ENCODE data around the gene ADGRV1. TPM values are rescaled to one million over a fixed set of nuclear protein-coding genes. Genes with fewer than 3 reads are reported as not detected.
"Not testable (repeated sequence)": the region's sequence is repeated elsewhere in the genome, so short reads cannot be mapped to it uniquely, and the experiment has no call there.

Gene ADGRV1
- total RNA-seq, 1 experiment from 2014 or later = 1.8 TPM

DNA sequence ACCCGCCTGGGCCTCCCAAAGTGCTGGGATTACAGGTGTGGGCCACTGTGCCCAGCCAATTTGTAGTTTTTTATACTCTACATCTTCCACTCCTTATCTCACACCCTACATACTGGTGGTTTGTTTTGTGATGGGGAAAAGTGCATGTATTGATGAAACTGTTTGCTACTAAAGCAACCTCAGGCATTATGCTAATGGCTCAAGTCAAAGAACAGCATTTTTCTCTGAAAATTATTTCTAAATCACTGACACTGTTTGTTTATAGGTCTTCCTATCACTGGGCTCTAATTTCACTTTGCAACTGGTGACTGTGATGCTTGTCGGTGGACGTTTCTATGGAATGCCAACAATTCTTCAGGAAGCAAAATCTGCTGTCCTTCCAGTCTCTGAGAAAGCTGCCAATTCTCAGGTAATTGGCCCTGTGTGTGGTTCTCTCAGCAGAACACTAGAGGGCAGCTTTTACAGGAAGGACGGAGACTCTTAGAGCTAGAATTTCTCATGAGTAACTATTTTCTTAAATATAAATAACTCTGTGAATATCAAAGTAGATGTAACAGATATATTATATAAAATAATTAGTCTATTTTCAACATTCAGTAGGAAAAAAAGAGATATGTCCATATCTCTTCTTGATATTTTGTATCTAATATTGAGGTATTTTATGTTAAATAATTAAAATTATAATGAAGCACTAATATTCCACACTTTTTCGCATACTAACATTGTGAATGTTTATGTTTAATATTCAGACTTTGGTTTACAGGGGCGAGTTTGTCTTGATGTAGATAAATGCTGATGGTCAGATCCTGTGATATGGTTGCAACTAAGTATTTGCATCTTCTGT, 244.1 kb downstream of the ADGRV1 start:
- peak; percentile 43 for DNase-seq (ENCODE audit: extremely low read depth, low read depth)

DNA sequence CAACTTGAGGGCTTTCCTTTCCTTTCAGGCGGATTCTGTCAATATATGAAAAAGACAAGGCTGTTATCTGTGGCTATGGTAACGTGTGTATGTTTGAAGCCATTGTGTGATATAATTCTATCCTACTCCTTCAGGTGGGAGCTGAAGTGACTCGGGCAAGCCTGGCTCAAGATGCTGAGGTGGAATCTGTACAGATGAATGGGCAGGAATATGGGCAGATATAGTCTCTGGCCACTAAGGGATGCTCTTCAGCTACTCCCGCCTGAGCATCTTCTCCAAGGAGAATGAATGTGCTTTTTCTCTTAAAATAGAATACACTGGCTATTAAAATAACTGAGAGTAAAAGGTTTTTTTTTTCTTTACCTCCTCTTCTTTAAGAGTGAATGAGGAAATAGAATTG, 244.8 kb downstream of the ADGRV1 start:
- DNase-seq (ENCODE audit: extremely low read depth, low read depth) = no peak

DNA sequence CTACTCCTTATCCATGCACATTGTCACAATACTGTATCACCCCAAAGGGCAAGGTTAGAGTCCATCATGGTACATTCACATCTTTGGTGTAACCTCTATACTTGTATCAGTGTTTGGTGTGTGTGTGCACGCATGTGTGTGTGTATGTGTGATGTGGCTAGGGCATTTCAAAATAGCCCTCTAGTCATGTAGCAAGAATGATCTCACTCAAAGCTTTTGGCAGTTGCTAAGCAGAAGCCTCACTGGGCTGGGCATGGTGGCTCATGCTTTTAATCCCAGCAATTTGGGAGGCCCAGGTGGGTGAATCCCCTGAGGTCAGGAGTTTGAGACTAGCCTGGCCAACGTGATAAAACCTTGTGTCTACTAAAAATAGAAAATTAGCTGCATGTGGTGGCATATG, 245.3 kb downstream of the ADGRV1 start:
- no peak for DNase-seq (ENCODE audit: extremely low read depth, low read depth)

DNA sequence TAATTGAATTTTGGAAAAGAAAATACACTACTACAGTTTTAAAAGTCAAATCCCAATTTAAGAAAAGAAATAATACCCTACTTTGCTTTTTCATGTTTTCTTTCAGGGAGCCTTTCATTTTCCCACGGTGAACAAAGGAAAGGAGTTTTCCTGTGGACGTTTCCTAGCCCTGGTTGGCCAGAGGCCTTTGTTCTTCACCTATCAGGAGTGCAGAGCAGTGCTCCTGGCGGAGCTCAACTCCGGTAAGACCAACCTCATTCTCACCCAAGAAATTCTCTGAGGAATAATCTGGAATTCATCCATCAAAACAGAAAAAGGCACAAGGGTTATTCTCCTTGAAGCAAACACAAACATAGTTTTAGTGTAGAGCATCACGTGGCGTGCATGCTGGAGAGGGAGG, 248.9 kb downstream of the ADGRV1 start:
- DNase-seq (ENCODE audit: extremely low read depth, low read depth) = no peak

DNA sequence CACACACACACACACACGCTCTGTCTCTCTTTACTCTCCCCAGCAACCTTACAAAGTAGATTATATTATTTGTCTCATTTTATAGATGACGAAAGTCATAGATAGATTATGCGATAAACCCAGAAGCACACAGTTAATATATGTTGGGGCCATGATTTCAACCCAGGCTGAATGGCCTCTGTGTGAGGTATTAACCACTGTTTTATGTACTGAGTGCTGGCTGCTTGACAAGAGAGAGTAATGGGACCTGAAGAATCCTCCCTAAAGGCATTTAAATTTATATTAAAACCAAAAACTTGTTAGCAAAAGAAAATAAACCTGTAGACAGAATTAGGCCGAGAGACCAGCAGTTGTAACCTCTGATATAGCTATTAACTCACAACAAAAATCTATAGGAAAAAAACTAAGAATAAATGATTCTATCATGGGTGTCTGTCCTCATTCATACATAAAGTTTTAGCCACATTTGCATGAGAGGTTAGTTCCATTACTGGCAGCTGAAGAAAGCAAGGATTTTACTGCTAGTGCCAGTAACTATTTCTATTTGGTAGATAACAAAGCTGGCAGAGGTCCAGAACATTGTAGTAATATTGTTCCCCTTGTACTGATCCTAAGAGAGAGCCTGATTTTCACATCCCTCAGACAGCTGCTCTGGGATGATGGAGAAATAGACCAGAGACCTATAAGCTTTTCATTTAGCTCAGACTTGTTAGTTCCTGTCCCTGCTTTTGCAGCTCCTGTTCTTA, 250.9 kb downstream of the ADGRV1 start:
- no peak for DNase-seq (ENCODE audit: extremely low read depth, low read depth)

DNA sequence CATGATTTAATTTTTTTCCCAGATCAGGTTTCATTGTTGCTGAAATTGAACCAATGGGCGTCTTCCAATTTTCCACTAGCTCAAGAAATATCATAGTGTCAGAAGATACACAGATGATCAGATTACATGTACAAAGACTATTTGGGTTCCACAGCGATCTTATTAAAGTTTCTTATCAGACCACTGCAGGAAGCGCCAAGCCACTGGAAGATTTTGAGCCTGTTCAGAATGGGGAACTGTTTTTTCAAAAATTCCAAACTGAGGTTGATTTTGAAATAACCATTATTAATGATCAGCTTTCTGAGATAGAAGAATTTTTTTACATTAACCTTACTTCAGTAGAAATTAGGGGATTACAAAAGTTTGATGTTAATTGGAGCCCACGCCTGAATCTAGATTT, 251.6 kb downstream of the ADGRV1 start:
- DNase-seq (ENCODE audit: extremely low read depth, low read depth) = no peak

DNA sequence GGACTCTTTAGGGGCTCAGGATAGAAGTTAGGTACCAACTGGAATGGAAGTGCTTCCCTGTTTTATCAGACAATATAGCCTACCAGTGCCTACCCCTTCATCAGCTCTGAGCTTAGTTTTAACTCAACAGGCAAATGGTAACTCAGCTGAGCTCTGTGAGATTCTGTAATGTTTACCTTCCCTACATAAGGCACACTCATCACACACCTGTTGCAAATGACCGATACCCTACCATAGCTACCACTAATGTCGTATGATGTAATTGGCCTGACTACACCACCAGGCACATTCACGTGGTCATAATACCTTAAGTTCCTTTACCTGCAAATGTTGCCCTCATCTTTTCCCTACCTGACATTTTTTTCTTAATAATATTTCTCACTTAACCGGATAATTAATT, 254.8 kb downstream of the ADGRV1 start:
- DNase-seq (ENCODE audit: extremely low read depth, low read depth) = no peak

DNA sequence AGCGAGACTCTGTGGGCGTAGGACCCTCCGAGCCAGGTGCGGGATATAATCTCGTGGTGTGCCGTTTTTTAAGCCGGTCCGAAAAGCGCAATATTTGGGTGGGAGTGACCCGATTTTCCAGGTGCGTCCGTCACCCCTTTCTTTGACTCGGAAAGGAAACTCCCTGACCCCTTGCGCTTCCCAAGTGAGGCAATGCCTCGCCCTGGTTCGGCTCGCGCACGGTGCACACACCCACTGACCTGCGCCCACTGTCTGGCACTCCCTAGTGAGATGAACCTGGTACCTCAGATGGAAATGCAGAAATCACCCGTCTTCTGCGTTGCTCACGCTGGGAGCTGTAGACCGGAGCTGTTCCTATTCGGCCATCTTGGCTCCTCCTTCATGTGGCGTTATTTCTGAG, 263.5 kb downstream of the ADGRV1 start:
- DNase-seq (ENCODE audit: extremely low read depth, low read depth) = not testable (repeated sequence)

DNA sequence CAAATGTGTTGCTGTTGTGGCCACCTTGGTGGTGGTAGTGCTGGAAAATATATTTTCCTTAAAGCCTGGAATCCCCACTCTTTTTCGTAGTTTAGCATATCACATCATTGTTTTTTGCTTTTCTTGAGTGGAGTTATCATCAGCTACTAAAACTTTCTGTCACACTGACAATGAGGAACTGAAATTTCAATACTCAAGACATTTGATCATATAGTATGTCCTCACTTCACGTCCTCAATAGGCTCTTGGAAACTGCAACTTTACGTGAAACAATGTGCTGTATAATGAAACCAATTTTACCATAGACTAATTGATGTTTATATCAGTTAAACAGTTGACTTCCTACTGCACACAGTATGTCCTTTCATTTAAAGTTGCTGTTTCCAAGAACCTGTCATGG, 265.8 kb downstream of the ADGRV1 start:
- no peak for DNase-seq (ENCODE audit: extremely low read depth, low read depth)

DNA sequence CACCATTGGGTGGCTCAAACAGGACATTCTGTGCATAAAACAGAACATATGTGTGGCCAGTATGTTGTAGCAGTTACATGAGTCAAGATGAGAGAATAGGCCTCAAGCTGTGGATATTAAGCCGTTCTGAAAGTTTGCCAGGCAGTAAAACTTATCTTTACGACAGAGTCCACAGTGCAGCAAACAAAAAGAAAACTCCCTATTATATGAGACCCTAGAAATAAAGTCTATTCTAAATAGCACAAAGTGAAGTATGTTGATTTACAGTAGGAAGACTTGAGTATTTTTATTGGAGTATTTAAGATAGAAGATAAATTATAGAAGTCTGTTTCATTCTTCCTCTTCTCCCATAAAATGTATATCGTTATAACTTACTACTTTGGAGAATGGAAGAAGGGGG, 271.5 kb downstream of the ADGRV1 start:
- DNase-seq (ENCODE audit: extremely low read depth, low read depth) = no peak

DNA sequence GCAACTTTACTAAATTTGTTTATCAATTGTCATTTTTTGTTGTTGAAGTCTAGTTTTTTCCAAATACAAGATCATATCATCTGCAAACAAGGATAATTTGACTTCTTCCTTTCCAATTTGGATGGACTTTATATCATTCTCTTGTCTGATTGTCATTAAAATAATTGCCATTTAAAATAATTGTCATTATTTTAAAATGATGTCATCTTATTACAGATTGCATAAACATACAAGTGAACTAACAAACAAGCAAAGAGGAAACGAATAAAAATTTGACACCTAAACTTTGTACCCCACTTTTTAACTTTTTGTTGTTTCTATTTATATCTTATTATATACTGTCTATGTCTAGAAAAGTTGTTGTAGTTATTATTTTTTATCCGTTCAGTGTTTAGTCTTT, 275.2 kb downstream of the ADGRV1 start:
- DNase-seq (ENCODE audit: extremely low read depth, low read depth) = no peak

DNA sequence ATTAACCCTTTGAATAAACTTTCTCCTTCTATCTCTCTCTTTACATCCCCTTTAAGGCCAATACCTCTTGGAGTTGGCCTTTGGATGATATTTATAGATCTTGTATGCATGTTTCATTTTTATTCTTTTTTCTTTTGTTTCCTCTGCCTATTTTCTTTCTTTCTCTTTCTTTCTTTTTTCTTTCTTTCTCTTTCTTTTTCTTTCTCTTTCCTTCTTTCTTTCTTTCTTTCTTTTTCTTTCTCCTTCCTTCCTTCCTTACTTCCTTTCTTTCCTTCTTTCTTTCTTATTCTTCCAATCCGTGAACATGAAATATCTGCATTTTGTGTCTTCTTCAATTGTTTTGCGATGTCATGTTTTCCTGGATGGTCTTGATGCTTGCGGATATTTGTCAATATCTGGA, 276.1 kb downstream of the ADGRV1 start:
- DNase-seq (ENCODE audit: extremely low read depth, low read depth) = no peak

DNA sequence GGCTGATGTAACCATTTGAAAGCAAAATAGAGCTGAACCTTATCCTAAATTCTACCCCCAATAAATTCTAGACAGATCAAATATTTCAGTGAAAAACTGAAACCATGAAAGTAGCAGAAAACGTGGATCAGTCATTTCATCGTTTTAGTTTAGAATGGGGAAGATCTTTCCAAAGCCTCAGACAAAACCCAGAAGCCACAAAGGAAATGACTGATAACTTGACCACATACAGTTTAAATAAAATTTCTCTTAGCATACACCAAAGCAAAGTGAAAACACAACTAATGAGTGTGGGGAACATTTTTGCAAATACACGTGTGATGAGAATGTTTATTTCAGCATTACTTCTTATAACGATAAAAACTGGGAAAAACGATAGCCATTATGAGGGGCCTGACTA, 284.8 kb downstream of the ADGRV1 start:
- no peak for DNase-seq (ENCODE audit: extremely low read depth, low read depth)

DNA sequence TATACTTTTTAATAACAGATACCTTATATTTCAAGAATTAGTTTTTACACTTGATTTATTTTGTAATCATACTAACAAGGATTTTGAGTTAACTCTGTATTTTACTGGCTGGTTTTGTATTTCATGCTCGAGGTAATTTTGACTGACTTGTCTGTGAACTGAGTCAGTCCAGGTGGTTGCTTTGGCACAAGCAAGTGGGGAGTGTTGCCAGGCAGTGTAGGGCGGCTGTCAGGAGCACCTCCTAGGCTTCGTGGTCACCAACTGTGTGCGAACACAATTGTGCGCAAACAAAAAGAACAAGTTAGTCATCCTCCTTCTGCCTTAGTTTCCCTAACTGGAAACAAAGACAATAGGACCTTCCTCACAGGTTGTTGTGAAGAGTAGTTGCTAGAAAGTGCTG, 286.3 kb downstream of the ADGRV1 start:
- DNase-seq (ENCODE audit: extremely low read depth, low read depth) = no peak

DNA sequence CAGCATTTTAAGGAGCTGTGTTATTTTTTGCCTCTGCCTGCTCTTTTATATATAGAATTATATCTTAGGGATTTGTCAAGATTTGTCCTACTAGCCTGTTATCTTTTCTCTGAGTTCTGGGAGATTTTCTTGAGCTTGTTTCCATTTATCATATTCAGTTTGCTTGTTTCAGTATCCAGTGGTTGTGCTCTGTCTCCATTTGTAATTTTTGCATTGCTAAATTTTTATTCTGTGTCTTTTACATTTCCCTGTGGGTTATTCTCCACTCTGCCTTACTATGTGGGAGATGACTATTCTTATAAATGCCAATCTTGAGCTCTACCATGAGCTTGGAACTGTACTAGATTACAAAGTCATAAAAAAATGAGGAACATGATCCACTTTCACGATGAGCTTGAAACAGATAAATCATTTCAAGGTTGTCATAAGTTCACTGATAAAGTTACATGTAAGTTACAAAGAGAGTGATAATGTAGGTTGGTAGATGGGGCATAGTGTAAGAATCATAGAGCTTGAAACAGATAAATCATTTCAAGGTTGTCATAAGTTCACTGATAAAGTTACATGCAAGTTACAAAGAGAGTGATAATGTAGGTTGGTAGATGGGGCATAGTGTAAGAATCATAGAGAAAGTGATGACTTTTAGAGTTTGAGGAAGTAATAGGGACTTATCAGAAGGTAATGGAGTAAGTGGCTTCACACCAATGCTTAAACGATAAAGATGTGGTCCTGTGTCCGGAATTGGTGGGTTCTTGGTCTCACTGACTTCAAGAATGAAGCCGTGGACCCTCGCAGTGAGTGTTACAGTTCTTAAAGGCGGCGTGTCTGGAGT, 287.3 kb downstream of the ADGRV1 start:
- DNase-seq (ENCODE audit: extremely low read depth, low read depth) = no peak

DNA sequence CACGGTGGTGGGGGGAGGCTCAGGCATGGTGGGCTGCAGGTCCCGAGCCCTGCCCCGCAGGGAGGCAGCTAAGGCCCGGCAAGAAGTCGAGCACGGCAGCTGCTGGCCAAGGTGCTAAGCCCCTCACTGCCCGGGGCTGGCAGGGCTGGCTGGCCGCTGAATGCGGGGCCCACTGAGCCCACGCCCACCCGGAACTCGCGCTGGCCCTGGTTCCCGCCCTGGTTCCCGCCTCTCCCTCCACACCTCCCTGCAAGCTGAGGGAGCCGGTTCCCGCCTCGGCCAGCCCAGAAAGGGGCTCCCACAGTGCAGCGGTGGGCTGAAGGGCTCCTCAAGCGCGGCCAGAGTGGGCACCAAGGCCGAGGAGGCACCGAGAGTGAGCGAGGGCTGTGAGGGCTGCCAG, 289.0 kb downstream of the ADGRV1 start:
- DNase-seq (ENCODE audit: extremely low read depth, low read depth) = not testable (repeated sequence)

DNA sequence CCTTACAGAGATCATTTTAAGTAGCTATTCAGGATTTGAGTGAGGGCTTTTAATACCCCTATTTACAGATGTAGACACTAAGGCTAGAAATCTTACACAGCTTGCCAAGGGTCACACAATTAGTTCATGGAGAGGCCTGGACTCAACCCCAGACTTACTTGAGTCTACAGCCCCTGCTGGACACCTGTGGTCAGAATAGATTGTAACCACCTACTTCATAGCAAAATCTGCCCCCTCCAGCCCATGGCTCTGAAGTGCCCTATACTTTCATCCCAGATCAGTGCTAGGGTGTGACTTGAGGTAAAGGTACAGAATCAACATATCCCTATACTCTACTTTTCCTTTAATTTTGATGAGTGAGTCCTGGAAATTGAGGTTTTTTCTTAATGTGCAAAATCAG, 291.3 kb downstream of the ADGRV1 start:
- DNase-seq (ENCODE audit: extremely low read depth, low read depth) = no peak

DNA sequence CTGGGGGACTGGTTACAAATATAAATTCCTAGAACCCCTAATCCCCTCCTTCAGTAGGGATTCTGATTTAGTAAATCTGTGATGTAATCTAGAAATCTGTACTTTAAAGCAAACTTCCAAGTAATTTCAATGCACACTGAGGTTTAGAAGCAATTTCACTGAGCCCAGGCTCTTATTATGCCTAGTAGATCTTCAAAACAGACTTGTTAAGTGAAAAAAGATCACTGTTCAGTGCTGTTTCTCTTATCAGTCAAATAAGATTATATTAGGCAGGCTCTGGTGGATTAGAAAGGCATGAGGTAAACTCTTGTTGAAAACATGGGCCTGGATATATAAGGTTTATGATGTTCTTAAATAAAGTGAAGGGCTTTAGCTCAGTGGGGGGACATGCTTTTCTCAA, 293.9 kb downstream of the ADGRV1 start:
- no peak for DNase-seq (ENCODE audit: extremely low read depth, low read depth)

DNA sequence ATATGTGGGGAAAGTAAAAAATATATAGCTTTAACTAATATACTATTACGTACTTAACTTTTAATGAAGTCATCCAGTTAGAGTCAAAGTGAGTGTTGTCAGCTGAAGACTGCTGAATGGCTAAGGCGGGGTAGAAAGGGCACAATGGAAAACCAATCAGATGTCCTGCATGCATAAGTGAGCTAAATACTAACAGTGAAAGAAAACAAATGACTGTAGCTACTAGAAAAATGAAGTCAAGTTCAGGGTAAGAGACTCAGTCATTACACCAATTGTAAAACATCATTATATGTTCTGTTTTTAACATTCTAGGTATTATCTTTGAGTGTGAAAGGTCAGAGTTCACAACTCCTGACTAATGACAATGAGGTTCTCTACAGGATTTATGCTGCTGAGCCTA, 295.2 kb downstream of the ADGRV1 start:
- DNase-seq (ENCODE audit: extremely low read depth, low read depth) = no peak

DNA sequence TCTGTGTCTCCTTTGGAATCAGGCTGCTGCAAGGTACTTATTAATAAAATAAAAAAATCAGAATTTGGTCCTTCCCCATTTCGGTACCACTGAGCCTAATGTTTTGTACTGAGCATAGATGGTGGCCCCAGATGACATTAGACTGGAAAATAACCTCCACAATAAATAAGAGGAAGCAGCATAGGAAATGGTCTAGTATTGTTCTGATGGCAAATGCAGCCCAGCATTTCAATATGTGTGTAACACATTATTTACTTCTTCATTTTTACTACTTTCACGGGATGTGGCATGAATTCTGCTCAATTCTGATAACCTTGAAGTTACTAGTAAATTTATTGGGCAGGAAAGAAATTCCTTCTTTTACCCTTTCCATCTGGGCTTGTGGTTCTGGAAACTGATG, 295.6 kb downstream of the ADGRV1 start:
- DNase-seq (ENCODE audit: extremely low read depth, low read depth) = no peak

DNA sequence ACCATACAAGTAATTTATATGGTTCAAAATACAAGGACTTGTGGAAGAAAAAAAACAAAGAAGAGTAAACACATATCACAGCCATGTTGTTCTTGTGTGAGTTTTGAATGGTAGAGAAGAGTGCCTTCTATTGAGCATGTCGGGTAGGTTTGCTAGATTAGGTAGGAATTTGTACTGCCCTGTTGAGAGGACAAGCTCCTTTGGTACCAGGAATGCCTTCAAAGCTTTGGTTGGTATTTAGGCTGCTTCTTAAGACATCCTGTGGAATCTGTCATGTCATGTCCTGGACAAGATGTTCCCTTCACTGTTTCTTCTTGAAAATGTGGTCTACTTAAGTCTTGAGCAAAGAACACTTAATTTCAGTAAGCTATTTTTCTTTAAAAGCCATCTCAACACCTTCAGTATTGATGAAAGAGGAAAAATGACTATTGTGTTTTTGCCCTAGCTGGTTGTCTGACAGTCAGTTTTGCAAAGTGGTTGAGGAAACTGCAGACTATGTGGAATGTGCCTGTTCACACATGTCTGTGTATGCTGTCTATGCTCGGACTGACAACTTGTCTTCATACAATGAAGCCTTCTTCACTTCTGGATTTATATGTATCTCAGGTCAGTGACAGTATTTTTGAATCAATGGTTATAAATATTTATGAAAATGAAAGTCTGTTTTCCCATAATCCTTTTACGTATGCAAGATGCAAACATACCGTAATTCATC, 296.9 kb downstream of the ADGRV1 start:
- no peak for DNase-seq (ENCODE audit: extremely low read depth, low read depth)
